Body of pancreas (tissue), 4 donors: ENCODE measurements around the gene CNTNAP2.

ENCODE experiments used
- CTCF ChIP-seq, 7 experiments: fragments of 450-650 bp in 4 of 7; fragments of 200-600 bp in 3 of 7; sonication (generic) in 3 of 7; IDR thresholded peaks; one replicate each; pipeline ENCODE4 v1.5.1; 2016 to 2019; ENCODE audit warnings: antibody characterized with exemption in 7 of 7
- POLR2A ChIP-seq, 3 donors: fragments of 450-650 bp; IDR thresholded peaks; one replicate each; pipeline ENCODE4 v1.6.1; 2016; ENCODE audit warnings: antibody characterized with exemption in 3 of 3, mild to moderate bottlenecking in 2 of 3

GRCh38 chr7:147207988-147208387 is 1091.4 kb downstream of the CNTNAP2 start:
- no peak for TF ChIP-seq POLR2A (IDR thresholded peaks at IDR 0.05)
- TF ChIP-seq CTCF (IDR thresholded peaks at IDR 0.05) = no peak
